PC-3 (cell line): ENCODE results near the gene UBXN1. TPM values are rescaled to one million over a fixed set of nuclear protein-coding genes. Genes with fewer than 3 reads are reported as not detected.

Experiments
- ATAC-seq: fragments of 200-7000 bp; cut with Tn5 transposase; 2 replicates; pipeline ENCODE4 v1.9.1; 2020; ENCODE audit warnings: mild to moderate bottlenecking, moderate library complexity
- BruUV-seq: library from RNA; stranded (reverse); fragments of 400-500 nt; replicated peaks from 2 replicates; lab custom pipeline; 2021; lab: Mats Ljungman, UMichigan
- CTCF ChIA-PET: fragments of 300-600 bp; sonication (Branson Sonifier 250); formaldehyde crosslinking; loops from one replicate; lab custom pipeline; 2022; ENCODE audit warnings: antibody characterized with exemption; lab: Charles Lee
- POLR2A ChIA-PET: fragments of 300-600 bp; sonication (Branson Sonifier 250); formaldehyde crosslinking; loops from one replicate; lab custom pipeline; 2022; ENCODE audit warnings: antibody characterized with exemption; ENCODE audit not compliant: unreplicated experiment; lab: Charles Lee
- DNase-seq: peaks from one replicate; pipeline ENCODE4 v3.0.0-alpha.2; 2015
- H2AFZ ChIP-seq: fragments of 300-600 bp; sonication (generic); 2 replicates; pipeline ENCODE4 v1.6.0; 2016; ENCODE audit warnings: antibody characterized with exemption, low read length
- H3F3A ChIP-seq: fragments of 300-600 bp; sonication (generic); one replicate; pipeline ENCODE4 v1.6.0; 2017; ENCODE audit warnings: antibody characterized with exemption, low read length, control low read depth, mild to moderate bottlenecking; ENCODE audit not compliant: unreplicated experiment
- H3K27ac ChIP-seq: fragments of 300-600 bp; sonication (generic); 2 replicates; pipeline ENCODE4 v1.5.1; 2016; ENCODE audit warnings: mild to moderate bottlenecking, low read length
- H3K27me3 ChIP-seq: fragments of 300-600 bp; sonication (generic); 2 replicates; pipeline ENCODE4 v1.6.1; 2016; ENCODE audit warnings: low read length, mixed read lengths
- H3K36me3 ChIP-seq: fragments of 300-600 bp; sonication (generic); 2 replicates; pipeline ENCODE4 v1.6.1; 2016; ENCODE audit warnings: low read depth, mixed run types, low read length, mixed read lengths
- H3K4me1 ChIP-seq: fragments of 300-600 bp; sonication (generic); 2 replicates; pipeline ENCODE4 v1.5.1; 2016; ENCODE audit warnings: low read length; ENCODE audit not compliant: insufficient read depth
- H3K4me2 ChIP-seq: fragments of 300-600 bp; sonication (generic); 2 replicates; pipeline ENCODE4 v1.6.0; 2016; ENCODE audit warnings: low read length
- H3K4me3 ChIP-seq: fragments of 300-600 bp; sonication (generic); 2 replicates; pipeline ENCODE4 v1.5.1; 2016; ENCODE audit warnings: mild to moderate bottlenecking, low read length, mixed read lengths
- H3K79me2 ChIP-seq: fragments of 300-600 bp; sonication (generic); 2 replicates; pipeline ENCODE4 v1.6.1; 2017; ENCODE audit warnings: low read length, mixed read lengths
- H3K9ac ChIP-seq: fragments of 300-600 bp; sonication (generic); 2 replicates; pipeline ENCODE4 v1.6.0; 2016; ENCODE audit warnings: mild to moderate bottlenecking, low read length
- H3K9me2 ChIP-seq: fragments of 300-600 bp; sonication (generic); replicated peaks from 2 replicates; pipeline ENCODE4 v1.6.1; 2016; ENCODE audit warnings: mixed run types, low read length, mixed read lengths
- H3K9me3 ChIP-seq: fragments of 300-600 bp; sonication (generic); 2 replicates; pipeline ENCODE4 v1.6.1; 2016; ENCODE audit warnings: low read length, mixed read lengths
- H4K20me1 ChIP-seq: fragments of 300-600 bp; sonication (generic); 2 replicates; pipeline ENCODE4 v1.6.1; 2016; ENCODE audit warnings: low read length, mixed read lengths
- CTCF ChIP-seq: fragments of 300-600 bp; sonication (generic); conservative IDR thresholded peaks from 2 replicates; pipeline ENCODE4 v1.5.1; 2017; ENCODE audit warnings: antibody characterized with exemption, low read depth, mild to moderate bottlenecking, low read length
- EZH2 ChIP-seq: fragments of 300-600 bp; sonication (generic); IDR thresholded peaks from one replicate; pipeline ENCODE4 v1.6.1; 2017; ENCODE audit warnings: antibody characterized with exemption, mild to moderate bottlenecking, low read length; ENCODE audit not compliant: unreplicated experiment
- EZH2phosphoT487 ChIP-seq: fragments of 300-600 bp; sonication (generic); IDR thresholded peaks from 2 replicates; pipeline ENCODE4 v1.6.1; 2018; ENCODE audit warnings: mild to moderate bottlenecking, antibody characterized with exemption, low read length, borderline replicate concordance
- intact Hi-C: fragments of 100-400 bp; cut with micrococcal nuclease; formaldehyde crosslinking; loops from 2 replicates; pipeline ENCODE4 v1.9.0; 2023
- total RNA-seq: library from RNA; depleted of rRNA; stranded (reverse); fragments of >200 nt; gene quantifications from 2 replicates; pipeline ENCODE4 v1.2.3, GENCODE V29; 2014

Gene UBXN1
- total RNA-seq, 1 experiment from 2014 or later: 190 TPM

GRCh38 chr11:62656796-62657429, 22.0 kb downstream of the UBXN1 start:
- CTCF ChIA-PET: no interaction called here
- no TSS peak for BruUV-seq
- Histone ChIP-seq H3K9ac (no peak overlapping the region), H3K79me2 (peaks cover 12% of the 10 kb centered on the region), H3K36me3 (no peaks in the 10 kb centered on the region), H3K4me1 (peaks cover 6% of the 10 kb centered on the region), H2AFZ (no peak overlapping the region), H3K9me3 (no peaks in the 10 kb centered on the region), H4K20me1 (no peaks in the 10 kb centered on the region), H3K4me3 (no peak overlapping the region), H3K27me3 (no peaks in the 10 kb centered on the region), H3F3A (no peaks in the 10 kb centered on the region), H3K9me2 (no peaks in the 10 kb centered on the region), H3K27ac (no peak overlapping the region), H3K4me2 (no peak overlapping the region)
- no peak for DNase-seq
- TF ChIP-seq EZH2phosphoT487 (no peak), CTCF (no peak), EZH2 (no peak)
- ATAC-seq: no peak
- intact Hi-C loops: no loop called here
- POLR2A ChIA-PET: interaction anchor here (0.5 to 0.8 kb wide), 2 partner anchors 8 to 143 kb away, joined by 7 to 8 read pairs; partner anchors contain the start of genes C11orf98 and CSKMT

GRCh38 chr11:62654297-62654696, 24.6 kb downstream of the UBXN1 start:
- Histone ChIP-seq H3K27ac (no peak overlapping the region), H3F3A (no peaks in the 10 kb centered on the region), H3K9me2 (no peaks in the 10 kb centered on the region), H3K36me3 (peaks cover 6% of the 10 kb centered on the region; the same call in 1 of the 2 replicates), H3K4me1 (peaks cover 11% of the 10 kb centered on the region), H3K4me3 (no peak overlapping the region), H2AFZ (no peak overlapping the region), H3K27me3 (no peaks in the 10 kb centered on the region), H3K9ac (no peak overlapping the region), H3K4me2 (no peak overlapping the region), H3K9me3 (no peaks in the 10 kb centered on the region), H4K20me1 (no peaks in the 10 kb centered on the region), H3K79me2 (peaks cover 26% of the 10 kb centered on the region)
- intact Hi-C loops: loop anchor here (5.0 kb wide), 1 partner anchor 62 kb away; the partner anchor contains the start of gene TUT1
- POLR2A ChIA-PET: no interaction called here
- TF ChIP-seq CTCF: no peak
- TF ChIP-seq EZH2phosphoT487: no peak
- no peak for TF ChIP-seq EZH2
- ATAC-seq (no peak), DNase-seq (no peak)
- BruUV-seq: no TSS peak
- CTCF ChIA-PET: no interaction called here
